Activated CD8-positive, alpha-beta memory T cell treated with anti-CD3 and anti-CD28 coated beads, Interleukin-2, amount 10 ng/mL, durations not matched to agents 7 days and 5 days (primary cell): ENCODE results near the gene OSTM1. TPM values are rescaled to one million over a fixed set of nuclear protein-coding genes. Genes with fewer than 3 reads are reported as not detected.

ENCODE experiments used
- ATAC-seq: fragments of 150-1000 bp; cut with Tn5 transposase; one replicate; pipeline ENCODE4 v1.10.0; 2021; ENCODE audit warnings: moderate library complexity
- CTCF ChIA-PET: fragments of 350-600 bp; sonication (Branson Sonifier 250); formaldehyde crosslinking; loops from one replicate; lab custom pipeline; 2021; ENCODE audit warnings: antibody characterized with exemption; lab: Charles Lee
- DNase-seq: peaks from one replicate; pipeline ENCODE4 v3.0.0-alpha.2; 2020
- H3K27ac Mint-ChIP-seq: one replicate; pipeline ENCODE4 v1.8.0; 2021; ENCODE audit warnings: mild to moderate bottlenecking, mixed read lengths
- H3K27me3 Mint-ChIP-seq: one replicate; pipeline ENCODE4 v1.8.0; 2021; ENCODE audit warnings: mixed read lengths
- H3K36me3 Mint-ChIP-seq: one replicate; pipeline ENCODE4 v1.8.0; 2021; ENCODE audit warnings: mild to moderate bottlenecking, mixed read lengths
- H3K4me1 Mint-ChIP-seq: one replicate; pipeline ENCODE4 v1.8.0; 2021; ENCODE audit warnings: mixed read lengths
- H3K4me3 Mint-ChIP-seq: one replicate; pipeline ENCODE4 v1.8.0; 2021; ENCODE audit warnings: mild to moderate bottlenecking, moderate library complexity, mixed read lengths
- H3K9me3 Mint-ChIP-seq: one replicate; pipeline ENCODE4 v1.8.0; 2022; ENCODE audit warnings: low read depth, mixed read lengths
- total RNA-seq, 2 experiments: library from RNA; stranded (reverse); gene quantifications; one replicate each; pipeline ENCODE4 v1.2.3, GENCODE V29; 2021

The OSTM1 gene, protein sequence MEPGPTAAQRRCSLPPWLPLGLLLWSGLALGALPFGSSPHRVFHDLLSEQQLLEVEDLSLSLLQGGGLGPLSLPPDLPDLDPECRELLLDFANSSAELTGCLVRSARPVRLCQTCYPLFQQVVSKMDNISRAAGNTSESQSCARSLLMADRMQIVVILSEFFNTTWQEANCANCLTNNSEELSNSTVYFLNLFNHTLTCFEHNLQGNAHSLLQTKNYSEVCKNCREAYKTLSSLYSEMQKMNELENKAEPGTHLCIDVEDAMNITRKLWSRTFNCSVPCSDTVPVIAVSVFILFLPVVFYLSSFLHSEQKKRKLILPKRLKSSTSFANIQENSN
- total RNA-seq, result 10 to 100 TPM; 22.2 to 30.5 TPM

DNA sequence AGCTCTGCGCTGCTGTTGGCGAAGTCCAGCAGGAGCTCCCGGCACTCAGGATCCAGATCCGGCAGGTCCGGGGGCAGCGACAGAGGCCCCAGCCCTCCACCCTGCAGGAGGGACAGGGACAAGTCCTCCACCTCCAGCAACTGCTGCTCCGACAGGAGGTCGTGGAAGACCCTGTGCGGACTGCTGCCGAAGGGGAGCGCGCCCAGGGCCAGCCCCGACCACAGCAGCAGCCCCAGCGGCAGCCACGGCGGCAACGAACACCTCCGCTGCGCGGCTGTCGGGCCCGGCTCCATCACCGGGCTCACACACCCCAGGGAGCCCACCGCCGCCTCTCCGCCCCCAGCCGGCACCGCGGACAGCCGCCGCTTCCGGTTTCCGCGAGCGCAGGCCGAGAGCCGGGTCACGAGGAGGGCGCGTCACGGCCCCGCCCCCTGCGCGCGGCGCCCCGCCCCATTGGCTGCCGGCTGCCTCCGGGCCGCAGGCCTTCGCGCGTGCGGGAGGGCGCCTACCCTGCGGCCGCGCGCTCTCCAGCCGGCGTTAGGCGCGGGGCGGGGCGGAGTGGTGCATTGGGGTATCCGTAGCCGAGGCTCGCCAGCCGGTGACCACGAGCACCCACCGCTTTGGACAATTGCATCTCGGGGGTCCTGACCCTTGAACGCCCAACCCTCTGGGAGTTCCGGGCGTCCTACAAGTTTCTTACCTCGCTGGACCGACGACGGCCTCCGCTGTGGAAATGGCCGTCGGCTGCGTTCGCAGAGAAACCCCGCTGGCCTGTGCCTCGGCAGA lies at the start of gene OSTM1:
OSTM1 (minus strand) TSS at position 383 of the 786 bp plus-strand sequence; CDS start at position 293, 90 bp downstream.
- Mint-ChIP-seq H3K27me3 (peaks cover 15% of the 10 kb centered on the region), H3K4me1 (peaks cover 22% of the 10 kb centered on the region), H3K4me3 (peak within 1 kb of the TSS; percentile 82), H3K36me3 (peaks cover 1% of the 10 kb centered on the region), H3K9me3 (no peaks in the 10 kb centered on the region), H3K27ac (peak within 1 kb of the TSS; percentile 84)
- peak; percentile 94 for DNase-seq
- ATAC-seq, result peak; percentile 98
- CTCF ChIA-PET, result no interaction called here

DNA sequence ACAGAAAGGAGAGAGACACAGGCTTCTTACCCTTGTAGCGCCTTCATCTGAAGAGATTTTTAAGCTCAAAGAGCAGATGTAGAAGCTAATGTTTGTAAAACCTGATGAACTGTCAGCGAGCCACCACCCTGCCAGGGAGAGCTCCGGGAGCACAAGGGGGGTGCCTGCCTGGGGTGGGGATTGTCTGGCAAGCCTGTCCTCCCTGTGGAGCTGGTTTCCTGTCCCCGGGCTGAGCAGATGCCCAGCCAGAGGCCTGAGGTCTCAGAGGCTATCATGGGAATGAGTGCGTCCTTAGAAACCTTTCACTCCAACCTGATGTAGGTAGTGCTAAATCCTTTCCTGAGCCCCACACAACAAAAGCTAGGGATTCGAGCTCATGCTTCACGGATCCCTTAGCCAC lies 49.4 kb upstream of the OSTM1 start:
- H3K36me3 Mint-ChIP-seq, result no peaks in the 10 kb centered on the region
- H3K27me3 Mint-ChIP-seq, result peaks cover 93% of the 10 kb centered on the region
- DNase-seq (no peak), ATAC-seq (no peak)
- no peak overlapping the region for H3K4me3 Mint-ChIP-seq
- CTCF ChIA-PET, result interaction anchor here (0.6 to 1.5 kb wide), 2 partner anchors 45 to 68 kb away, joined by 3 read pairs; no protein-coding TSS in a partner anchor
- H3K4me1 Mint-ChIP-seq, result peaks cover 12% of the 10 kb centered on the region
- no peaks in the 10 kb centered on the region for H3K9me3 Mint-ChIP-seq
- H3K27ac Mint-ChIP-seq, result no peak overlapping the region

DNA sequence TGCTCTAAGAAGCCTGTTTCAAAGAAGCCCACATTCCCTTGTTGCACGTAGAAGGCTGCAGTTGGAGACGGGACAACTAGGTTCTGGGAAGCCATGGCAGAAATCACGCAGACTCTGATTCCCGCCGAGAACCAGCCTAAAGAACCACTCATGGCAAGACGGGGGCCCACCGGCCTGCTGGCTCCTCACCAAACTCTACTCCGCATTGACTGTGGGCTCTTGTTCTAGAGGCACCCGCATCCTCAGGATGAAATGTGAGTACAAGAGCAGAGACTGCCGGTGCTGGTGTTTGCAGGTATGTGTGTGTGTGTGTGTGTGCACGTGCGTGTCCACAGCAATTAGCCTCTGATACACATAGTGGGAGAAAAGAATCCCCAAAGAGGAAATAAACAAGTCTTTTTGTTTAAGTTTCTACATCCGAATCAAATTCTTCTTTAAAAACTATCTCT lies 49.0 kb upstream of the OSTM1 start:
- DNase-seq (no peak), ATAC-seq (no peak)
- Mint-ChIP-seq H3K9me3 (no peaks in the 10 kb centered on the region), H3K36me3 (no peaks in the 10 kb centered on the region), H3K4me3 (no peak overlapping the region), H3K27me3 (peaks cover 93% of the 10 kb centered on the region), H3K4me1 (peaks cover 16% of the 10 kb centered on the region), H3K27ac (no peak overlapping the region)
- CTCF ChIA-PET, result interaction anchor here (0.6 to 1.5 kb wide), 2 partner anchors 45 to 69 kb away, joined by 3 read pairs; no protein-coding TSS in a partner anchor

DNA sequence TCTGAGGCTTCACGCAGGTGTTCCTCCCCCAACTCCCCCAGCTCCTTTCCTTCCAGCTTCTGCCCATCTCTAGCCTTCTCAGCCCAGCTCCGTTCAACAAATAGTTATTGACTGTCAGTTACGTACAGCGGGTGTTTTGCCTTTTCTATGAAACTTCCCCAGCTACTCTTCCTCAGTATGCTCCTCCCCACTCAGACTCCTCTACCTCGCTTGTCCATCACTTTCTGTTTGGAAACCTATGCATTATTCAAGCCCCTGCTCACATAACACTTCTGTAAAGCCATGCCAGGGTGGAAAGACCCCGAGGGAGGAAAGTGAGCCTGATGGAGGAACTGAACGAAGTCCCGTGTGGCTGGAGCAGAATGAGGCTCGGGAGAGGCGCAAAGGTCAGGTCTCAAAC lies 47.1 kb upstream of the OSTM1 start:
- Mint-ChIP-seq H3K27me3 (peaks cover 88% of the 10 kb centered on the region), H3K9me3 (no peaks in the 10 kb centered on the region), H3K27ac (no peak overlapping the region), H3K36me3 (peaks cover 2% of the 10 kb centered on the region), H3K4me1 (peaks cover 25% of the 10 kb centered on the region), H3K4me3 (no peak overlapping the region)
- no peak for ATAC-seq
- CTCF ChIA-PET, result no interaction called here
- no peak for DNase-seq

DNA sequence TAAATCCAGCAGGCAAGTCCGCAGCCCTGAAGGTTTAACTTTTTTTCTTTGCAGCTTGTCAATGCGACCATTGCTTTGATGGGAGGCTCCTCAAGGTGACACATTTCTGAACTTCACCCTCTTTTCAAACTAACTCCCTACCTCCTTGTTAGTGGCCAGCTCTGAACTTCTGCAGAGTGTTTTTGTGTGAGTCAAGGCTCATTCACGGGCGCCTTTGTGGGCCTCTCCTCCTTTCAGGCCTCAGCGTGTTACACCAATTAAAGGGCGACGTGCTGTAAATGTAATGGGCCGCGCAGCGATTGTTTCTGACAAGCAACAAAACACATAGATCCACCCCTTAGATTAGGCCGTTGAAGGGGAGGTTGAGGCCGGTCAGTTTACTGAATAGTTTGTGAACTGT lies 45.8 kb upstream of the OSTM1 start:
- Mint-ChIP-seq H3K36me3 (peaks cover 2% of the 10 kb centered on the region), H3K27me3 (peaks cover 91% of the 10 kb centered on the region), H3K9me3 (no peaks in the 10 kb centered on the region), H3K4me3 (no peak overlapping the region), H3K4me1 (peaks cover 31% of the 10 kb centered on the region), H3K27ac (no peak overlapping the region)
- no peak for ATAC-seq
- no peak for DNase-seq
- CTCF ChIA-PET, result no interaction called here

DNA sequence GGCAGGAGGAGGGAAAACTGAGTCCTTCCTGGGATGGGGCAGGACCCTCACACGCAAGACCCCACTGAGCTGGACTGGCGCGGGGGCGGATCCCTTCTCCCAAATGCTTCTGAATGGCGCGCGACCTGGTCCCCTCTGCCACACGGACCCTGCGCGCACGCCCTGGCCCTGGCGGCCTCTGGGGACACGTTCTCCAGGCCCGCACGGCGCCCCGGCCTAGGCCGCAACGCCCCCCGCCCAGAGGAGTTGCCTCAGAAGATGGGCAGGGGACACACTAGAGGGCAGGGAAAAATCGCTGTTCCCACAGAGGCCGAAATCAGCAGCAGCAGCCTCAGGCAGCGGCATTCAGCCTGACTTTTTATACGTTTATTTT lies 45.2 kb upstream of the OSTM1 start:
- Mint-ChIP-seq H3K27me3 (peaks cover 91% of the 10 kb centered on the region), H3K4me1 (peaks cover 37% of the 10 kb centered on the region), H3K9me3 (no peaks in the 10 kb centered on the region), H3K27ac (no peak overlapping the region), H3K4me3 (peak overlapping the region; percentile 72), H3K36me3 (peaks cover 2% of the 10 kb centered on the region)
- no peak for DNase-seq
- ATAC-seq, result no peak
- CTCF ChIA-PET, result no interaction called here

DNA sequence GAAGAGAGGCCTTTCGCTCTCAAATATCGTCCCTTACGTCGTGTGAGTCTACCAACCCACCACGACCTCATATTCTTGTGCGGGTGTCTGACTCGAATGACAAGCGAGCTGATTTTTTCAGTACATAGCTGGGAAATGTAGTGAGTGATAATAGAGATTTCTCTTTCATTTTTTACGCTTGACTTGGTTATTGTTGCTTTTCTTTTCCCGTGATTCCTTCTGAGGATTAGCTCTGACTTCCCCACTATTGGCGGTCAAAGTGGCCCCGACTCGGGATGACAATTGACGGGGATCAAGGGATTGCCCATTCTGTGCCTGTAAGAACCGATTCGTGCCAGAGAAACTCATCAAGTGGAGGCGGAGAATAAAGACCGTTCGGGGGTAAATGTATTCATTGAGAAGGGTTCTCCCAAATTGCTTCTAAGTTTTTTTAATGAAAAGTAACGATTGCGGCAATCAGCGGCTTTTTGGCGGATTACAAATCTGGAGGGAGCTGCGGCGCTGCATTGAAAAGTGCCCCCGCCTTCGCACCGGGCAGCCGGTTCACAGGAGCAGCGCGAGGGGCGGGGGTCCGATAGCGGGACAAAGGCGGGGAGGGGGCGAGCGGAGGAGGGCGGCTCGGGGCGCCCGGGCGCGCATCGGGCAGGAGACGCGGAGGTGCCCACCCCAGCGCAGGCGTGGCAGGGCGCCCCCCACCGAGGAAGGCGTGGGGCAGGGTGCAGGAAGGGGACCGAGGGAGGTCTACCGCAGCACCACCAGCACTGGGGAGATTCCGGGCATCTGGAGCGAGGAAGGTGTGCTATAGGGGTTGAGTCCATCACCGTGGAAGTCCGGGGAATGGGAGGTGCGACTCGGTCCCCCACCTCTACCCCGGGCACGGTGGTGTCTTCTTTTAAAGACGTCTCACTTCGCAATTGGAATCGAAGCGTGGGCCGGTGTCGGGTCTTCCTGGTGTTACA lies 44.5 kb upstream of the OSTM1 start:
- Mint-ChIP-seq H3K4me1 (peaks cover 43% of the 10 kb centered on the region), H3K27ac (peak overlapping the region; percentile 50), H3K27me3 (peaks cover 91% of the 10 kb centered on the region), H3K9me3 (no peaks in the 10 kb centered on the region), H3K36me3 (peaks cover 2% of the 10 kb centered on the region), H3K4me3 (peak overlapping the region; percentile 72)
- CTCF ChIA-PET, result interaction anchor here (0.6 to 1.0 kb wide), 3 partner anchors 134 to 408 kb away, joined by 3 read pairs; no protein-coding TSS in a partner anchor
- ATAC-seq (no peak), DNase-seq (no peak)

DNA sequence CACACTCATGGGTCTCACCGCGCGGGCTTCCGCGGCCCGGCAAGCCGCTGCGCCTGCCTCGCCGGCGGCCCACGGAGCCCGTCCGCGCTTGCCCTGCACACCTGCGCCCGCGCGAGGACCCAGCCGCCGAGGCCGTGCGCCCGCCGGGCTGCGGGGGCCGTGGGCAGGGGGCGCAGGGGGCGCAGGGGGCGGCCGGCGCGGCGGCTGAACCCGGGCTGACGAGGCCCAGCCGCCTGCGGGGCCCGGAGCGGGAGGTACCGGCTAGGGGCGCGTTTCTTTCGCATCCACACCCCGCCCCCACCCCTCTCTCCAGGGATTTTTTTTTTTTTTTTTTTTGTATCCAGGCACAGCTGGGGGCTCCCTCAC lies 43.8 kb upstream of the OSTM1 start:
- peaks cover 2% of the 10 kb centered on the region for H3K36me3 Mint-ChIP-seq
- H3K4me1 Mint-ChIP-seq, result peaks cover 49% of the 10 kb centered on the region
- no peaks in the 10 kb centered on the region for H3K9me3 Mint-ChIP-seq
- peak; percentile 21 for ATAC-seq
- CTCF ChIA-PET, result interaction anchor here (0.6 to 1.0 kb wide), 3 partner anchors 135 to 409 kb away, joined by 3 read pairs; no protein-coding TSS in a partner anchor
- no peak overlapping the region for H3K27ac Mint-ChIP-seq
- peak overlapping the region; percentile 78 for H3K4me3 Mint-ChIP-seq
- no peak for DNase-seq
- H3K27me3 Mint-ChIP-seq, result peaks cover 91% of the 10 kb centered on the region

DNA sequence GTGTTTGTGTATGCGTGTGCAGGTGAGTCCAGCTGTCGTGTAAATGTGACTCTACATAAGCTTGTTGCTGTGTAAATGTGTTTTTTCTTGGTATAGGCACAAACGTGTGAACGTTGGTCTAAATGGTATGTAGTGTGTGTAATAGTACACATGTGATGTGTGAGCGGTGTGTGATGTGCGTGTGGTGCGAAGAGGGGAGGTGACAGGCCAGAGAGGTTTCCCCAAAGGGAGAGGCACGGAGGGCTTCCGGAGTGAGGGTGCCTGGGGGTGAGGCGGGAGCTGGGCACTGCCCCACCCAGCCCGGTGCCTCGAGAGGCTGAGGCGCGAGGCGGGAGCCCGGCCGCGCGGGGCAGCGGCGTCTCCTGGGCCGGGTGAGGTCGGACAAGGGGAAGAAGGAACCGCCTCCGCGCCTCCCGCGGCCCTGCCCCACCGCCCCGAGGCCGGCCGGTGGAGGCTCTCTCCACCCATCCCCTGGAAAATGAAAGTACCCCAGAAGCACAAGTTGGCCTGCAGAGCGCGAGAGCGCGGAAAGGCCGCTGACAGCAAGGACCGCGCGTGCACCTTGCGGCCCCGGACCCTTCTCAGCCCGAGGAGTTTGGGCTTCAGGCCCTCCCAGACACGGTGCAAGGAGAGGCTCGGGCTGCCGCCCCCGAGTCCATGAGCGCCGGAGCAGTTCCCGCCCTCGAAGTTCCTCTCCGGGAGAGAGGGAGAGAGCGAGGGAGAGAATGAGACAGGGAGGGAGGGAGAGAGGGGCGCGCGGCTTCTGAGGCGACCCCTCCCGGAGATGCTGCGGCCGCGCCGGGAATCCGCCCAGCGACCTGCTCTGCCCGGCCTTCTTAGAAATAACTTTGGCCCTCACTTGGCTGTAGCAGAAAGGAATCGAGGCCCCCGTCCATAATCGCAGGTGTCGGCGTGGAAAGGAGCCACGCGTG lies 43.2 kb upstream of the OSTM1 start:
- peak; percentile 56 for DNase-seq
- Mint-ChIP-seq H3K36me3 (peaks cover 2% of the 10 kb centered on the region), H3K27ac (no peak overlapping the region), H3K27me3 (peaks cover 91% of the 10 kb centered on the region), H3K9me3 (no peaks in the 10 kb centered on the region), H3K4me1 (peaks cover 54% of the 10 kb centered on the region), H3K4me3 (peak overlapping the region; percentile 78)
- CTCF ChIA-PET, result interaction anchor here (1.1 kb wide), 1 partner anchor 9 kb away, joined by 4 read pairs; no protein-coding TSS in a partner anchor
- ATAC-seq, result peak; percentile 63

DNA sequence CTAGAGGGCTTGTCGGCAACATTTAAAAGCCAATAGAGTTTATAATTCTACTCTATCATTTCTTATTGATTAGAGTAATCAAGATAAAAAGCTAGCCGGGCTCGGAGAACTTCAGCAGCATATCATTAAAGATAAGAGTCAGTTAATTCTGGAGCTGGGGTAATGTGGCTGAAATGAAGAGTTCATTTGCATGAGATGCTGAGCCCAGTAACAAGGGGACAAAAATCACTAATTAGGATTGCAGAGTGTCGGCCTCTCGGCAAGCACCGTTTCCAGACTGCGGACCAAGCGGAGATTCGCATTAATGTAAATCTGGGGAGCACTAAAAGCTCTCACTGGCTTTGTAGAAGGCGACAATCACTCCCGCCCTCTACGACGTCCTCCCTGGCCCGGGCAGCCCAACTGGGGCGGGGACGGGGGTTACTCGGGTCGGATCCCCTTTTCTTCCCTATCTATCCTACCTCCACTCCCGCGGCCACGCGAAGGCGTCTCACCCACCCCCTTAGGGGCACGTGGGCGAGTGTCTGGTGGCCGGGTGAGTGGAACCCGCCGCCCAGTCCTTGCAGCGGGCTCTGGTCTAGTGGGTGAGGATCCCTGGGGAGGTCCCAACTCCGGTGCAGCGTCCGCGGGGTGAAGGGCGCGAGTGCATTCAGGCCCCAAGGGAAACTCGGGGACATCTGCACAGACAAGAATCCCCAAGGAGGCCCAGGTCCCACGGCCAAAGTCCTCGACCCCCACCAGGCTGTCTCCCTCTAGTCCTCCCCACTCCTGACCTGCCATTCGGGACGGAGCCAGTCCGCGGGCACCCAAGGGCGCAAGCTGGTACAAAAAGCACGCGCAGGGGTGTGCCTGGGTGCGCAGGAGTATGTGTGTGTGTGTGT lies 42.2 kb upstream of the OSTM1 start:
- H3K4me3 Mint-ChIP-seq, result peak overlapping the region; percentile 78
- DNase-seq, result no peak
- H3K36me3 Mint-ChIP-seq, result peaks cover 2% of the 10 kb centered on the region
- H3K9me3 Mint-ChIP-seq, result no peaks in the 10 kb centered on the region
- no peak overlapping the region for H3K27ac Mint-ChIP-seq
- no peak for ATAC-seq
- CTCF ChIA-PET, result interaction anchor here (1.1 kb wide), 1 partner anchor 9 kb away, joined by 4 read pairs; no protein-coding TSS in a partner anchor
- peaks cover 90% of the 10 kb centered on the region for H3K27me3 Mint-ChIP-seq
- peaks cover 54% of the 10 kb centered on the region for H3K4me1 Mint-ChIP-seq

DNA sequence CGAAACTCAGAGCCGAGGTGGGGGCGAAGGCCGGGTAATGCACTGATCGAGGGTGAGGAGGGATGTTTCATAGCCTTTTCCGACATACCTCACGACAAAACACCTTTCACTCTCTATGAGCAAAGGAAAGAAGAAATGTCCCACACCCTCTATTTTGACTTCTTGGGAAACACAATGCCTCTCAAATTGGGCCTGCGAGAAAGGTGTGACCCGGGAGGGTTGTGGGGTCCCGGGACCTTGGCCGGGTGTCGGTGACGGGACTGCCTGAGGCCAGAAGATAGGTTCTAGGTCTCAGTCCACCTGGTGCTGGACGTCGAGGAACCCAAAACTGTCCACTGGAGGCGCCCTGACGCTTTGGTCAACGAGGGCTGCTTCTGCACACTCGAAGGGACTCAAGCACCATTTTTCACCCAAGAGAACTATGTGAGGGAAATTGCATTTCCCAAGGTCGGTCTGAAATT lies 41.1 kb upstream of the OSTM1 start:
- peaks cover 2% of the 10 kb centered on the region for H3K36me3 Mint-ChIP-seq
- H3K4me3 Mint-ChIP-seq, result peak overlapping the region; percentile 72
- H3K27me3 Mint-ChIP-seq, result peaks cover 87% of the 10 kb centered on the region
- peak overlapping the region; percentile 8 for H3K27ac Mint-ChIP-seq
- ATAC-seq, result no peak
- CTCF ChIA-PET, result interaction anchor here (0.6 to 1.8 kb wide), 4 partner anchors 47 to 376 kb away, joined by 3 to 9 read pairs (median 4); no protein-coding TSS in a partner anchor
- H3K9me3 Mint-ChIP-seq, result no peaks in the 10 kb centered on the region
- H3K4me1 Mint-ChIP-seq, result peaks cover 49% of the 10 kb centered on the region
- no peak for DNase-seq
